Brain pericyte (primary cell): ENCODE measurements around the gene STX3.
"Not testable (repeated sequence)": the region's sequence is repeated elsewhere in the genome, so short reads cannot be mapped to it uniquely, and the experiment has no call there.

Experiments used
- DNase-seq: peaks from one replicate; pipeline ENCODE4 v3.0.0-alpha.2; 2012; ENCODE audit warnings: low read depth, low spot score

Gene STX3

GRCh38 chr11:59841514-59841913, 86.3 kb downstream of the STX3 start:
- DNase-seq = no peak

- DNase-seq = no peak
These were observed 87.1 kb downstream of the STX3 start for GRCh38 chr11:59842316-59842715.

GRCh38 chr11:59845399-59845798, 90.2 kb downstream of the STX3 start, which contains the start of gene CBLIF:
Gene CBLIF (minus strand): TSS chr11:59845499. CDS start chr11:59845453, 46 bp downstream.
- DNase-seq = no peak

GRCh38 chr11:59846556-59846955, 91.4 kb downstream of the STX3 start:
- DNase-seq = no peak

- no peak for DNase-seq
These were observed 92.5 kb downstream of the STX3 start for GRCh38 chr11:59847626-59848025.

GRCh38 chr11:59848439-59848838, 93.3 kb downstream of the STX3 start:
- DNase-seq = not testable (repeated sequence)

- no peak for DNase-seq
These were observed 94.0 kb downstream of the STX3 start for GRCh38 chr11:59849129-59849528.

- not testable (repeated sequence) for DNase-seq
These were observed 94.4 kb downstream of the STX3 start for GRCh38 chr11:59849551-59849950.

GRCh38 chr11:59851416-59851815, 96.2 kb downstream of the STX3 start:
- not testable (repeated sequence) for DNase-seq

GRCh38 chr11:59854871-59855270, 99.7 kb downstream of the STX3 start:
- no peak for DNase-seq
